BE2C (cell line): Measurements from ENCODE around the gene CENPK.

Experiments used
- DNase-seq: peaks from one replicate; pipeline ENCODE4 v3.0.0-alpha.2; 2020
- H3K27me3 ChIP-seq: fragments of 250-450 bp; sonication (Bioruptor Pico); 2 replicates; pipeline ENCODE4 v1.5.1; 2020; ENCODE audit warnings: mild to moderate bottlenecking
- H3K36me3 ChIP-seq: fragments of 250-450 bp; sonication (Bioruptor Pico); 2 replicates; pipeline ENCODE4 v1.5.1; 2020; ENCODE audit warnings: mild to moderate bottlenecking
- H3K4me1 ChIP-seq: fragments of 250-450 bp; sonication (Bioruptor Pico); 2 replicates; pipeline ENCODE4 v1.5.1; 2020
- H3K4me3 ChIP-seq: 2 replicates; pipeline ENCODE4 v1.5.1; 2011; ENCODE audit warnings: low read depth, low read length
- H3K9me3 ChIP-seq: fragments of 250-450 bp; sonication (Bioruptor Pico); 2 replicates; pipeline ENCODE4 v1.5.1; 2020
- CTCF ChIP-seq: IDR thresholded peaks from 2 replicates; pipeline ENCODE4 v1.5.1; 2012; ENCODE audit warnings: mild to moderate bottlenecking, low read depth, low read length

Gene CENPK

GRCh38 chr5:65570598-65571226 lies 7.7 kb upstream of the CENPK start:
- no peak for TF ChIP-seq CTCF
- Histone ChIP-seq H3K4me3 (no peak overlapping the region), H3K36me3 (peaks cover 29% of the 10 kb centered on the region), H3K4me1 (no peaks in the 10 kb centered on the region), H3K27me3 (no peaks in the 10 kb centered on the region), H3K9me3 (no peaks in the 10 kb centered on the region)
- no peak for DNase-seq

- no peaks in the 10 kb centered on the region for H3K27me3 ChIP-seq
- no peaks in the 10 kb centered on the region for H3K4me1 ChIP-seq
- H3K36me3 ChIP-seq, result peaks cover 8% of the 10 kb centered on the region; the same call in 1 of the 2 replicates
- no peak for TF ChIP-seq CTCF
- H3K4me3 ChIP-seq, result no peak overlapping the region
- H3K9me3 ChIP-seq, result no peaks in the 10 kb centered on the region
- no peak for DNase-seq
These were observed 3.5 kb upstream of the CENPK start for GRCh38 chr5:65566505-65566904.

GRCh38 chr5:65563777-65564176 lies 809 bp upstream of the CENPK start:
- Histone ChIP-seq H3K36me3 (peaks cover under 1% of the 10 kb centered on the region; the same call in 1 of the 2 replicates), H3K4me3 (peak overlapping the region; percentile 86), H3K4me1 (no peaks in the 10 kb centered on the region), H3K27me3 (no peaks in the 10 kb centered on the region), H3K9me3 (no peaks in the 10 kb centered on the region)
- DNase-seq, result no peak
- no peak for TF ChIP-seq CTCF

GRCh38 chr5:65556718-65557117 lies 6.2 kb downstream of the CENPK start:
- Histone ChIP-seq H3K9me3 (no peaks in the 10 kb centered on the region), H3K36me3 (peaks cover 9% of the 10 kb centered on the region), H3K4me1 (no peaks in the 10 kb centered on the region), H3K27me3 (no peaks in the 10 kb centered on the region), H3K4me3 (no peak overlapping the region)
- no peak for TF ChIP-seq CTCF
- no peak for DNase-seq

- DNase-seq, result no peak
- Histone ChIP-seq H3K27me3 (no peaks in the 10 kb centered on the region), H3K4me3 (no peak overlapping the region), H3K36me3 (peaks cover 12% of the 10 kb centered on the region), H3K4me1 (no peaks in the 10 kb centered on the region), H3K9me3 (no peaks in the 10 kb centered on the region)
- no peak for TF ChIP-seq CTCF
These were observed 6.8 kb downstream of the CENPK start for GRCh38 chr5:65556181-65556580.

GRCh38 chr5:65555287-65555686 lies 7.7 kb downstream of the CENPK start:
- no peak for DNase-seq
- H3K27me3 ChIP-seq, result no peaks in the 10 kb centered on the region
- no peak overlapping the region for H3K4me3 ChIP-seq
- H3K36me3 ChIP-seq, result peaks cover 14% of the 10 kb centered on the region
- no peaks in the 10 kb centered on the region for H3K4me1 ChIP-seq
- no peaks in the 10 kb centered on the region for H3K9me3 ChIP-seq
- no peak for TF ChIP-seq CTCF
